H9 (cell line): ENCODE measurements around the gene TEX35. TPM values are rescaled to one million over a fixed set of nuclear protein-coding genes. Genes with fewer than 3 reads are reported as not detected.

Experiments
- DNase-seq: peaks from one replicate; pipeline ENCODE4 v3.0.0-alpha.2; 2017
- H2AFZ ChIP-seq: one replicate; pipeline ENCODE4 v1.6.1; 2013; ENCODE audit warnings: mild to moderate bottlenecking, low read length, control low read depth, moderate library complexity
- H2AK5ac ChIP-seq: 2 replicates; pipeline ENCODE4 v1.6.1; 2013; ENCODE audit warnings: low read length, control low read depth, mixed read lengths; ENCODE audit not compliant: insufficient read length
- H2BK120ac ChIP-seq: one replicate; pipeline ENCODE4 v1.6.1; 2013; ENCODE audit warnings: low read depth, mild to moderate bottlenecking, low read length, control low read depth, inconsistent platforms; ENCODE audit not compliant: poor library complexity, severe bottlenecking
- H2BK12ac ChIP-seq: 2 replicates; pipeline ENCODE4 v1.6.1; 2013; ENCODE audit warnings: low read length, control low read depth, mixed read lengths, low read depth; ENCODE audit not compliant: insufficient read length
- H2BK15ac ChIP-seq: 2 replicates; pipeline ENCODE4 v1.6.1; 2013; ENCODE audit warnings: low read depth, low read length, control low read depth
- H2BK20ac ChIP-seq: one replicate; pipeline ENCODE4 v1.6.1; 2013; ENCODE audit warnings: low read depth, mild to moderate bottlenecking, low read length, control low read depth, inconsistent platforms; ENCODE audit not compliant: poor library complexity, severe bottlenecking
- H2BK5ac ChIP-seq: 2 replicates; pipeline ENCODE4 v1.6.1; 2013; ENCODE audit warnings: low read length, control low read depth, mixed read lengths; ENCODE audit not compliant: insufficient read length
- H3K14ac ChIP-seq: 2 replicates; pipeline ENCODE4 v1.6.1; 2013; ENCODE audit warnings: low read length, control low read depth; ENCODE audit not compliant: insufficient read depth
- H3K18ac ChIP-seq: 2 replicates; pipeline ENCODE4 v1.6.1; 2013; ENCODE audit warnings: low read depth, mild to moderate bottlenecking, mixed read lengths, low read length, control low read depth; ENCODE audit not compliant: insufficient read length
- H3K23ac ChIP-seq: 2 replicates; pipeline ENCODE4 v1.6.1; 2013; ENCODE audit warnings: low read length, control low read depth, mixed read lengths, low read depth; ENCODE audit not compliant: insufficient read length
- H3K23me2 ChIP-seq: 2 replicates; pipeline ENCODE4 v1.6.1; 2013; ENCODE audit warnings: low read depth, mild to moderate bottlenecking, mixed read lengths, low read length, control low read depth; ENCODE audit not compliant: insufficient read length, poor library complexity, severe bottlenecking
- H3K27ac ChIP-seq: 2 replicates; pipeline ENCODE4 v1.5.1; 2013; ENCODE audit warnings: low read length, control low read depth, mixed read lengths, low read depth; ENCODE audit not compliant: insufficient read length
- H3K27me3 ChIP-seq: 2 replicates; pipeline ENCODE4 v1.6.1; 2013; ENCODE audit warnings: low read length, control low read depth, inconsistent platforms; ENCODE audit not compliant: insufficient read depth
- H3K4ac ChIP-seq: 2 replicates; pipeline ENCODE4 v1.6.1; 2013; ENCODE audit warnings: low read depth, mild to moderate bottlenecking, control low read depth, inconsistent platforms, low read length, moderate library complexity
- H3K4me1 ChIP-seq: 2 replicates; pipeline ENCODE4 v1.6.1; 2013; ENCODE audit warnings: low read length, control low read depth, inconsistent platforms; ENCODE audit not compliant: insufficient read depth
- H3K4me2 ChIP-seq: 2 replicates; pipeline ENCODE4 v1.6.1; 2013; ENCODE audit warnings: low read length, control low read depth, mixed read lengths; ENCODE audit not compliant: insufficient read length, insufficient read depth
- H3K56ac ChIP-seq: 2 replicates; pipeline ENCODE4 v1.6.1; 2013; ENCODE audit warnings: low read depth, mild to moderate bottlenecking, mixed read lengths, low read length, control low read depth; ENCODE audit not compliant: insufficient read length
- H3K79me1 ChIP-seq: 2 replicates; pipeline ENCODE4 v1.6.1; 2013; ENCODE audit warnings: low read depth, mild to moderate bottlenecking, moderate library complexity, low read length, control low read depth, inconsistent platforms; ENCODE audit not compliant: insufficient read depth, poor library complexity, severe bottlenecking
- H3K79me2 ChIP-seq: 2 replicates; pipeline ENCODE4 v1.6.1; 2013; ENCODE audit warnings: low read length, control low read depth, inconsistent platforms; ENCODE audit not compliant: insufficient read depth
- H3K9ac ChIP-seq: 2 replicates; pipeline ENCODE4 v1.6.1; 2013; ENCODE audit warnings: low read length, control low read depth, mixed read lengths; ENCODE audit not compliant: insufficient read length; ENCODE audit errors: extremely low read depth
- H3K9me3 ChIP-seq: one replicate; pipeline ENCODE4 v1.6.1; 2013; ENCODE audit warnings: low read depth, low read length, inconsistent platforms; ENCODE audit not compliant: control insufficient read depth
- H3T11ph ChIP-seq: one replicate; pipeline ENCODE4 v1.6.1; 2013; ENCODE audit warnings: mild to moderate bottlenecking, low read length, control low read depth, inconsistent platforms
- H4K20me1 ChIP-seq: one replicate; pipeline ENCODE4 v1.6.1; 2013; ENCODE audit not compliant: control insufficient read depth, insufficient read length, insufficient read depth
- H4K5ac ChIP-seq: 2 replicates; pipeline ENCODE4 v1.6.1; 2013; ENCODE audit warnings: low read depth, mild to moderate bottlenecking, mixed read lengths, low read length, control low read depth; ENCODE audit not compliant: insufficient read length
- H4K8ac ChIP-seq: replicated peaks from 2 replicates; pipeline ENCODE4 v1.6.1; 2013; ENCODE audit warnings: low read length, control low read depth, mixed read lengths, low read depth; ENCODE audit not compliant: insufficient read length
- H4K91ac ChIP-seq: 2 replicates; pipeline ENCODE4 v1.6.1; 2013; ENCODE audit warnings: low read depth, mild to moderate bottlenecking, moderate library complexity, mixed read lengths, low read length, control low read depth; ENCODE audit not compliant: insufficient read length
- H3K27ac Mint-ChIP-seq, 3 experiments: 2 replicates in 2 of 3; 3 replicates in 1 of 3; pipeline ENCODE4 v1.8.0; 2020 to 2021; ENCODE audit warnings: mixed read lengths in 3 of 3, mild to moderate bottlenecking in 1 of 3, moderate library complexity in 1 of 3
- H3K27me3 Mint-ChIP-seq: 2 replicates; pipeline ENCODE4 v1.8.0; 2021; ENCODE audit warnings: low read depth, mild to moderate bottlenecking, moderate library complexity, mixed read lengths
- H3K36me3 Mint-ChIP-seq, 3 experiments: 2 replicates in 2 of 3; 3 replicates in 1 of 3; pipeline ENCODE4 v1.8.0; 2020 to 2021; ENCODE audit warnings: low read depth in 3 of 3, mixed read lengths in 3 of 3; ENCODE audit not compliant: insufficient read depth in 1 of 3
- H3K4me1 Mint-ChIP-seq, 2 experiments: 2 replicates each; pipeline ENCODE4 v1.8.0; 2020; ENCODE audit warnings: mixed read lengths in 2 of 2
- H3K4me3 Mint-ChIP-seq, 2 experiments: 2 replicates in 1 of 2; 3 replicates in 1 of 2; pipeline ENCODE4 v1.8.0; 2020 to 2021; ENCODE audit warnings: mild to moderate bottlenecking in 2 of 2, mixed read lengths in 2 of 2, moderate library complexity in 1 of 2
- H3K9me3 Mint-ChIP-seq, 2 experiments: 2 replicates in 1 of 2; 3 replicates in 1 of 2; pipeline ENCODE4 v1.8.0; 2020; ENCODE audit warnings: mild to moderate bottlenecking in 2 of 2, mixed read lengths in 2 of 2, moderate library complexity in 1 of 2
- WGBS: extraction: QIAGEN DNeasy Blood & Tissue Kit; methylation state at CpG from one replicate; pipeline ENCODE4 v1.1.7; 2013; ENCODE audit warnings: missing lambda C conversion rate, low lambda C conversion rate, mixed read lengths; ENCODE audit not compliant: insufficient read length; ENCODE audit errors: extremely low coverage; 5-methylcytosine and 5-hydroxymethylcytosine counted together
- total RNA-seq: library from RNA; stranded (reverse); gene quantifications from 2 replicates; pipeline ENCODE4 v1.2.1, GENCODE V29; 2021
- TF ChIP-seq, protein P1 (sequence below): fragments of 200-600 bp; sonication (generic); conservative IDR thresholded peaks from 3 replicates; pipeline ENCODE4 v1.8.0; 2021; ENCODE audit warnings: antibody characterized with exemption, mild to moderate bottlenecking

The TEX35 gene
- total RNA-seq, 1 experiment from 2014 or later, result not detected

DNA sequence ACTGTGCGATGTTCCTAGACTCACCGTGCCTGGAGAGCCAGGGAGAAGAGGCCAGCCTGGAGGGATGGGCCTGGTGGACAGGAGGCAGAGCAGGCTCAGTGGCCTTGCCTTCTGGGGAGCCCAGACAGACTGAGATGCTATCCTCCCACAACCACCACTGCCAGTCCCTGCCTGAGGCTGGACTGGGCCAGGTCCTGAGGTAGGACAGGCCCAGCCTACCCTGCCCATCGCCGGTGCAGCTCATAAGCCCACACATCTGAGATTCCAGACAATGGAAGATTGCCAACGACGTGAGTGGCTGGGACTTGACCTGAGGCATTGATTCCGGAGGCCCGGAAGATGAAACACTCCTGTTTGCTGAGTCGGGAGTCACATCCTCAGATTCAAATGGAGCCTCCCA is 21.9 kb upstream of the TEX35 start:
- H2AK5ac ChIP-seq, result no peak overlapping the region
- no peak overlapping the region for H4K8ac ChIP-seq
- no peak overlapping the region for H3K27ac ChIP-seq
- H3K36me3 Mint-ChIP-seq, result no peaks in the 10 kb centered on the region
- no peak overlapping the region for H2BK20ac ChIP-seq
- no peak overlapping the region for H3K4me2 ChIP-seq
- no peak overlapping the region for H4K5ac ChIP-seq
- H3K27me3 ChIP-seq, result no peaks in the 10 kb centered on the region
- no peak overlapping the region for H3K9ac ChIP-seq
- no peak overlapping the region for H3K23ac ChIP-seq
- H3K4me3 Mint-ChIP-seq, result no peak overlapping the region
- H3K4ac ChIP-seq, result no peak overlapping the region
- H3K56ac ChIP-seq, result no peak overlapping the region
- H3K9me3 ChIP-seq, result no peaks in the 10 kb centered on the region
- H3K4me1 Mint-ChIP-seq, result peaks cover 7 to 13% of the 10 kb centered on the region in 2 experiments
- H3K23me2 ChIP-seq, result no peaks in the 10 kb centered on the region
- no peaks in the 10 kb centered on the region; the same call in 1 of the 2 replicates for H3K4me1 ChIP-seq
- H3T11ph ChIP-seq, result no peak overlapping the region
- no peak overlapping the region for H3K27ac Mint-ChIP-seq
- no peak overlapping the region for H4K91ac ChIP-seq
- H2AFZ ChIP-seq, result no peak overlapping the region
- TF ChIP-seq, protein P1, sequence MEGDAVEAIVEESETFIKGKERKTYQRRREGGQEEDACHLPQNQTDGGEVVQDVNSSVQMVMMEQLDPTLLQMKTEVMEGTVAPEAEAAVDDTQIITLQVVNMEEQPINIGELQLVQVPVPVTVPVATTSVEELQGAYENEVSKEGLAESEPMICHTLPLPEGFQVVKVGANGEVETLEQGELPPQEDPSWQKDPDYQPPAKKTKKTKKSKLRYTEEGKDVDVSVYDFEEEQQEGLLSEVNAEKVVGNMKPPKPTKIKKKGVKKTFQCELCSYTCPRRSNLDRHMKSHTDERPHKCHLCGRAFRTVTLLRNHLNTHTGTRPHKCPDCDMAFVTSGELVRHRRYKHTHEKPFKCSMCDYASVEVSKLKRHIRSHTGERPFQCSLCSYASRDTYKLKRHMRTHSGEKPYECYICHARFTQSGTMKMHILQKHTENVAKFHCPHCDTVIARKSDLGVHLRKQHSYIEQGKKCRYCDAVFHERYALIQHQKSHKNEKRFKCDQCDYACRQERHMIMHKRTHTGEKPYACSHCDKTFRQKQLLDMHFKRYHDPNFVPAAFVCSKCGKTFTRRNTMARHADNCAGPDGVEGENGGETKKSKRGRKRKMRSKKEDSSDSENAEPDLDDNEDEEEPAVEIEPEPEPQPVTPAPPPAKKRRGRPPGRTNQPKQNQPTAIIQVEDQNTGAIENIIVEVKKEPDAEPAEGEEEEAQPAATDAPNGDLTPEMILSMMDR, result no peak
- H3K79me2 ChIP-seq, result no peaks in the 10 kb centered on the region
- DNase-seq, result no peak
- peaks cover 3% of the 10 kb centered on the region; the same call in 1 of the 2 replicates for H3K27me3 Mint-ChIP-seq
- H3K18ac ChIP-seq, result no peak overlapping the region
- H3K14ac ChIP-seq, result no peak overlapping the region
- H2BK120ac ChIP-seq, result no peak overlapping the region
- H4K20me1 ChIP-seq, result no peaks in the 10 kb centered on the region
- no peak overlapping the region for H2BK12ac ChIP-seq
- H3K9me3 Mint-ChIP-seq, result no peaks in the 10 kb centered on the region
- H2BK15ac ChIP-seq, result no peak overlapping the region
- WGBS, result no CpG with 5 or more reads among the region's 9 CpGs
- H3K79me1 ChIP-seq, result no peaks in the 10 kb centered on the region
- no peak overlapping the region for H2BK5ac ChIP-seq
